ENCODE measurements around the gene EMCN.
"Not testable (repeated sequence)": the region's sequence is repeated elsewhere in the genome, so short reads cannot be mapped to it uniquely, and the experiment has no call there.

EMCN gene

DNA sequence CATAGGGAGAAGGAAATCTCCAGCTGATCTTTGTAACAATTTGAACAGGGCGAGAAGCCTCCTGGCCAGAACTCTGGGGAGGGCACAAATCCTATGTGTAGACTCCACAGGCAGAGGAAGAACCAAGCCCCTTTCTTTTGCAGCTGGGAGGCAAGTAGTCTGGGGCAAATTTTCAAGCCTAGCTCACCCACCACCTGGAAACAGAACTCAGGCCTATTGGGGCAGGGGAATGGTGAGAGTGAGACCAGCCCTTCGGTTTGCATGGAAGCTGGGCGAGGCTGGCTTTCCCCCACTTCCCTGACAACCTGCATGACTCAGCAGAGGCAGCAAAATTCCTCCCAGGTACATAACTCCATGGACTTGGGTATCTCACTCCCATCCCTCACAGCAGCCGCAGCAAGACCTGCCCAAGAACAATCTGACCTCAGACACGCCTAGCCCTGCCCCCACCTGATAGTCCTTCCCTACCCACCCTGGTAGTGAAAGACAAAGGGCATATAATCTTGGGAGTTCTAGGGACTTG is 138.2 kb downstream of the EMCN start:
- DNase-seq (ENCODE audit: low read depth in 2 of 2): no peak

DNA sequence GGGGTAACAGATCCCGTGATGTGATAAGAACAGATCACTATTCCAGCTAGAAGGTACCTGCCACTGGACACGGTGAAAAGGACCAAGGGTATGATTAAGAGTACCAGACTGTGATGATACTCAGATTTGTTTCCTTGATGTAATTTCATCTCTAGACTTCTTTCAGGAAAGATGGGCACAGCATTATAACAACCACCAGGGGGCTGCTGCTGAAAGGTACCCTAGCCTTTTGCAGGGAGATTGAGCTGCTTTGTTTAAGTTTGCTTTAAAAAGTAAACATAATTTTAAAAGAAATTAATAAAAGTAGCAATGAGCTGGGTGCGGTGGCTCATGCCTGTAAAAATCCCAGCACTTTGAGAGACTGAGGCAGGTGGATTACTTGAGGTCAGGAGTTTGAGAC is 145.4 kb downstream of the EMCN start:
- no peak for DNase-seq (ENCODE audit: low read depth in 2 of 2)

DNA sequence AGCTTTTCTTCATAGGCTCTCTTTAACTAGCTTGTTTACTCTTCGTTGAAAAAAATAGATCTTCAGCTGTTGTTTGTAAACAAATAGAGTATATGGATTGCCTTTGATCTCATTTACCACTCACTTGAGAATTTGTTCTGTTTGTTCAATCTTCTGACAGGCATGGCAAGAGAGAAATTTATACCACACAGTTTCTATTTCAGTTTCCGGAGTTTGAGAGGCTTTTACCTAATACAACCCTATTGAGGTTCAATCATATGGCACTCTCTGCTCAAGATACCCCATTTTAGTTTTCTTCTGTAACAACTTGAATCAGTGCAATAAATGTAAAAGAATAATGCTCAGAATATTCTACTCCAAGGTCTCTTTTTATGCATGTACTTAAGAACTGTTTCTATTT is 148.0 kb downstream of the EMCN start:
- no peak for DNase-seq (ENCODE audit: low read depth in 2 of 2)

DNA sequence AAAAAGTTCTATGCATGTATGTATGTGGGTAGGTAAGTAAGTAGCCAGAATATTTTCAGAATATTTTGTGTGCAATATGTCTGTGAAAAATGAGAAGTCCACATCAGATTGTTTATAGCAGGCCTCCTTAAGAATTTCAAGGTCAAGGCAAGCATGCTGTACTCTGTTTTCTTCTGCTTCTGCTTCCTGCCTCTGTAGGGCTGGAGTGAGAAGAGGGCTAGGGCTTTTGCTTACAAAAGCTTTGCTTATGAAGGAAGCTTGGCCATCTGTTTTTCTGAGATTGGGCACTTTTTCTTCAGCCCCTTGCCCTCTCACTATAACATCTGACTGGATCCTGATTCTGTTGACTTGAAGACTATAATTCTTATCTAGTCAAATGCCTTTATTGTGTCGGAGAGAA is 150.4 kb downstream of the EMCN start:
- DNase-seq (ENCODE audit: low read depth in 2 of 2): no peak

DNA sequence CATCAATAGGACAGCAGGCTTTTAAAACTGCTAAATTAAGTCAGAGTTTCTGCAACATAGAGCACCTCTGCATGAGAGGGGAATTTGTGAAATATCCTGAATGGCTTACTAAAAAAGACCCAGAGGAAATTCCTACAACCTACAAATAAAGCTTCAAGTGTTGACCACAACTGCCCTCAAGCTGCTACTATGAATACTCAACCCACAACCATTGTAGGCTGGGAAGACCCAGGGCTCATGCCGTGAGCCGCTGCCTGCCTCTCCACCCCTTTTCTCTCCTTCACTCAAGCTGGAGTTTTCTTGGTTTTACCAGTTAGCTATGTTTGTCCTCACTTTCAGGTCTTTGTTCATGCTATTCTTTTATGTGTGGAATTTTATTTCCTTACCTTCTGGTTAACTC is 151.6 kb downstream of the EMCN start:
- DNase-seq (ENCODE audit: low read depth in 2 of 2): no peak

DNA sequence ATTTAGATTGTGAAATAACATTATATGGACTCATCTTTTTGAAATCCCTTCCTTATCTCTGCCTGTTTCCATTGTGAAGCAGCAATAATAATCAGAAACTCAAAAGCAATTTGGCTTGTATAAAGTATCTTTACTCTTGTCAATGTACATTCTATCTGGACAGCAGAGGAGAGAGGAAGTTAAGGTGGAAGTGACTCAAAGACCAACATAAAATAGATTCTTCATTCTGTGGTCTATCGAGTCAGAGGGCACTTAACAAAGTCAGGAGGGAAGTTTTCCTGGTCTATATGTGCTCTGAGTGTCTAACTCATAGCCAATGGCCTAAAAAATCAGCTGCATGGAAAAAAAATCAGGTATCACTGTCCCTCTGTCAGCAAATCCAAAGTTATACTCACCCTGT is 155.5 kb downstream of the EMCN start:
- DNase-seq (ENCODE audit: low read depth in 2 of 2): no peak

DNA sequence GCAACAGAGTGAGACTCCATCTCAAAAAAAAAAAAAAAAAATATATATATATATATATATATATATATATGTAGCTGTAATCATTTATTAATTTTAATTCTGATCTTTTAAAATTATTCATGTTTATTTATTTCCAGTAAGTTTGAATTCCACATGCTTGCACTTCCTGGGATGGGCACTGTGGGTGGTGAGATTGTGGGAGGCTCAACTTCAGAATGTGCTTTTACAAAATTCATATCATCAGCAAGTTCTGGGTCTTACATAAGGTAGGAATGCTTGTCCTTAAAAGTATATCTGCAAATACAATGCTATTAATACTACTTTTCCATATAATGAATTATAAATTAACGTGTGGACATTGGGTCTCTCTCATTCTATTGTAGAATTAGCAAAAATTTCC is 156.5 kb downstream of the EMCN start:
- no peak for DNase-seq (ENCODE audit: low read depth in 2 of 2)

DNA sequence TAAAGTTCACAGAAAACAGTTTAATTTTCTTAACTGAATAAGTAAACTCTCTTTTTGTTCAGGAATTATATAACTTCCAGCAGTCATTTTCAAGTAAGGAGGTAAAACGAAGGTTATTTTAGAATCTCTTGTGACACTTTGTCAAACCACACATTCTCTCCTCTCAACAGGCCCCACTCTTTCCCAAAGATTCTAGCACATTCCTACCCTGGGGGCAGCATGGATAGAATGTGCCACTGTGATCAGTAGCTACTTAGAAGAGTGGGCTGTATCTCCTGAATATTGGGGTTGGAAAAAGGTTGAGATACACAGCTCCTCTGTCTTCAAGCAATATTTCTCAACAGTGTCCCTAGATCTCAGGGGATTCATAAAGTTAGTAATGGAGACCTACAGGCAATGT is 157.6 kb downstream of the EMCN start:
- DNase-seq (ENCODE audit: low read depth in 2 of 2): no peak

DNA sequence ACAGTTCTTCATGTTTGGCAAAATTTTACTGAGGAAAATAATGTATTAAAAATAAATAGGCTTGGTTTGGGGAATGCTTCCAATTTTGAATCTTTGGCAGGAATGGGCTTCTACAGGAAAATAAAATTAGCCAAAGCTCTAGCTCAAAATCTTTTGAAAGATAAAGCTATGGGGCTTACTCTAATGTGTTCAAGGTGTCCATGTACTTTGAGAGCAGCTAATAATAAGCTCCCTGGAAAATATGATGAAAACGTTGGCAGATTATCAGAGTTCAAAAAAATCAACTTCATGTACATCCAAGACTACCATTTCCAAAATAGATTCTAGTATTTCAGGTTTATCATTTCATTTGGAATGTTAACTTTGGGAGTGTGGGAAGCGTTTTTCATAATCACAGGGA is 158.4 kb downstream of the EMCN start:
- DNase-seq (ENCODE audit: low read depth in 2 of 2): no peak

DNA sequence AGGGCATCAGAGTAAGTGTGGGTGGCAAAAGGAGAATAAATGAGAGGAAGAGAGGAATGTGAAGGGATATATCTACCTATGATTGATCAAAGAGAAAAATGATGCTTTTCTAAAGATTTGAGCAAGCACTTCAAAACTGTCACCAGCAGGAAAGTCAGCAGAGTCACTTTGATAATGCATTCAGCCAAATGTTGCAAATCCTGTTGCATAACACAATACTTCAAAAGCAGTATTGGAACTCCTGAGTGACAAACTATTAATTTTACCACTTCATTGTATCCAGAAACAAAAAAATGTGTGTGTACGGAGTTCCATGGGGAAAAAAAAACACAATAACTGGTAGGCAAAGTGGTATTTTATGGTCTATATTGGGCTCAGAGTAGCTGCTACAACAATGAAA is 160.3 kb downstream of the EMCN start:
- no peak for DNase-seq (ENCODE audit: low read depth in 2 of 2)

DNA sequence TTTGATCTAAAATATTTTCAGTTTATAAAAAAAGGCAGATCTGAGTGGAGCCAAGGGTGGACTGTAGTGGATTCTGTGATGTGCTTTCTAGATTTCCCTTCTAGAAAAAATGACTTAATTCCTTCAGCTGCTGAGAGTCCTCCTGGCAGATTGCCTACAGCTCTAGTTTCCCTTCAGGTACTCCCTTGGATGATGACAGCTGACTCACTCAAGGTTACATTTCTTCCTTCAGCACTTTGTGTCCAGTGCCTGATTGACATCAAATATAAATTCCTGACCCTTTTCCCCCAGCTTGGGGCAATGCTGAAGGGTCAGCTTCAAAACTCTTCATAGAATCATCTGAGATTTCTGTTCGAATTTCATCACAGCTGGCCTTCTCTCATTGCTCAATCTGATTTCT is 161.7 kb downstream of the EMCN start:
- no peak for DNase-seq (ENCODE audit: low read depth in 2 of 2)

DNA sequence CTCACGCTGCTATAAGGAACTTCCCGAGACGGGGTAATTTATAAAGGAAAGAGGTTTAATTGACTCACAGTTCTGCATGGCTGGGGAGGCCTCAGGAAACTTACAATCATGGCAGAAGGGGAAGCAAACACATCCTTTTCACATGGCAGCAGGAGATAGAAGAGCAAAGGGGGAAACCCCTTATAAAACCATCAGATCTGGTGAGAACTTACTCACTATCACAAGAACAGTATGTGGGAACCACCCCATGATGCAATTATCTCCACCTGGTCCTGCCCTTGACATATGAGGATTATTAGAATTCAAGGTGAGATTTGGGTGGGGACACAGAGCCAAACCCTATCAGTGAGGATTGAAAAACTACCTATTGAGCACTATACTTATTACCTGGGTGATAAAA is 165.5 kb downstream of the EMCN start:
- not testable (repeated sequence) for DNase-seq (ENCODE audit: low read depth in 2 of 2)

DNA sequence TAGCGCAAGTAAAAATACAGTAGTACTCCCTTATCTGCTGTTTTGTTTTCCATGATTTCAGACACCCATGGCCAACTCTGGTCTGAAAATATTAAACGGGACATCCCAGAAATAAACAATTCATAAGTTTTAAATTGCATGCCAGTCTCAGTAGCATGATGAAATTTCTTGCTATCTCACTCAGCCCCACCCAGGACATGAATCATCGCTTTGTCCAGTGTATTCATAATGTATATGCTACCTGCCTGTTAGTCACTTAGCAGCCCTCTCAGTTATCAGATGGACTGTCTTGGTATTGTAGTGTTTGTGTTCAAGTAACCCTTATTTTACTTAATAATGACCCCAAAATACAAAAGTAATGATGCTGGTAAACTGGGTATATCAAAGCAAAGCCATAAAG is 169.3 kb downstream of the EMCN start:
- DNase-seq (ENCODE audit: low read depth in 2 of 2): no peak

DNA sequence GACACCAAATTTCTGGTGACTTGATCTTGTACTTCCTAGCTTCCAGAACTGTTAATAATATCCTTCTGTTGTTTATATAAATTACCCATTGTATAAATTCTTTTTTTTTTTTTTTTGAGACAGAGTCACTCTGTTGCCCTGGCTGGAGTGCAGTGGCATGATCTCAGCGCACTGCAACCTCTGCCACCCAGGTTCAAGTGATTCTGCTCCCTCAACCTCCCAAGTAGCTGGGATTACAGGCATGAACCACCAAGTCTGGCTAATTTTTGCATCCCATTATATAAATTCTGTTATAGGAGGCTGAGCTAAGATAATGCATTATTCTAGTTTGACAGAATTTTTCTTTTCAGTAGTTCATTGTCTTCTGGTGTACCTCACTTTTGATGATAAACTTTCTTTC is 170.6 kb downstream of the EMCN start:
- DNase-seq (ENCODE audit: low read depth in 2 of 2): no peak

DNA sequence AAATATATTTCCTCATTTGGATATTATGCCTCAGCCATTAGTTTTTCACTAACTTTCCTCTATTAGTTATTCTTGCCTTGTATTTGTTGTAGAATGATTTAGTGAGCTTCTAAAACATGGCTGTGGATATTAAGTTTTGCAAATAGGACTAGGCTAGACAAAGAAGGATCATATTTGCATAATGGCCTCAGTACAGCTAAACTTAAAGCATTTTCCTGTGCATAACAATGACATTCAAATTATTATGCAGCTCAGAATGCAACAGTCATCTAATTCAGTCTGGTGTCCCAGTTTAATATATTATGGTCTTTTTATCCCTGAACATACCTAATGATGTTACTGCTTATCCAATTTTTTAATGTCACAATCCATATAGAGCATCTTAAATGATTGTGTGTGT is 172.2 kb downstream of the EMCN start:
- no peak for DNase-seq (ENCODE audit: low read depth in 2 of 2)

All from activated CD8-positive, alpha-beta memory T cell treated with anti-CD3 and anti-CD28 coated beads for 4 hours (primary cell).